ENCODE results near the gene PILRA. TPM values are rescaled to one million over a fixed set of nuclear protein-coding genes. Genes with fewer than 3 reads are reported as not detected.
"Not testable (repeated sequence)": the region's sequence is repeated elsewhere in the genome, so short reads cannot be mapped to it uniquely, and the experiment has no call there.

Gene PILRA
- total RNA-seq, 2 donors from 2014 or later = 3.7 to 6.5 TPM

DNA sequence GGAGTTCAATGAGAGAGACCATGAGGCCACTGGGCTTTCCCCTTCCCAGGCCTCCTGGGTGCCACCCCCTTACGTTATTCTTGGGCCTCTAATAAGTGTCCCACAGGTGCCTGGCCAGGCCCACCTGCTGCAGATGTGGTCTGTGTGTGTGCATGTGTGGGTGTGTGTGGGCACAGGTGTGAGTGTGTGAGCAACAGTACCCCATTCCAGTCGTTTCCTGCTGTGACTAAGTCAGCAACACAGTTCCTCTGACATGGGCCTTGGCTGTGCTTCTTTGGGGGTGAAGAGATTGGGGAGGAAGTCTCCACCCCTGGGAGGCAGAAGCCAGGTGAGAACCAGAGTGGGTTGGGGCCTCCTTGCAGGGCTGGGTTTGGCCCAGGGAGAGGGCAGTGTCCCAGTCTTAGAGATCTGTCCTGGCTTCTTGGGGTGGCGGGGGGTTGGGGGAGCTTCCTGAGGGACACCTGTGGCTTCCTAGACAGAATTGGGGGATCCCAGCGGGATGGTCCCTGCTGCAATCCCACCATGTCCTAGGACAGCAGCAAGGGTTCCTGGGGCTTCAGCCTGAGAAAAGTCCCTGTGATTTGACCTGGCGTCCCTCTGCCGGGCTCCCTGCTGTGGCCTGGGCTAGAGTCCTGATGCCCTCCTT lies 19.5 kb upstream of the PILRA start:
- DNase-seq (no peak), ATAC-seq (no peak)
- intact Hi-C loops (cut with DNase I) = no loop called here

DNA sequence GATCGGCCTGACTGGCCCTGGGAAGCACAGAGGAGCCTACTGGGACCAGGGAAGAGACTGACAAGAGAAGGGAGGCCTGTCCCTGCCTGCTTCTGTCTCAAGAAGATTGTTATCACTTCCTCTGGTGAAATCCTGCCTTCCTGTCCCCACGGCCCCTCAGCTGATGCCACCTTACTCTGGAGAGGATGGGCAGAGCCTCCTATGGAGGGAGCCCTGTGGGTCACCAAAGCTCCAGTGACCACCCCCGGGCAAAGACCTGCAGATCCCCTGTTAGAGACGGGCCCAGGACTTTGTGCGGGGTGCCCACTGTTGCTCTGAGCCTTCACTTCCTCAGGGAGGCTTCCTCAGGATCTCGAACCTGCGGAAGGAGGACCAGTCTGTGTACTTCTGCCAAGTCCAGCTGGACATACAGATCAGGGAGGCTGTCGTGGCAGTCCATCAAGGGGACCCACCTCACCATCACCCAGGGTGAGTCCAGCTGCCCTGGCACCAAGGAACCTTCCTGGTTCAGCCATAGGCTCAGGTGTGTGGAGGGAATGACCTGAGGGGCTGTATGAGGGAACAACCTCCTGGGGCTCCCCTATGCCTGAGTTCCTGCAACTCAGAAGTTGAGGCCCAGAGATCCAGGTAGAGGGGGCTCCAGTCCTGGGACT lies 16.7 kb upstream of the PILRA start:
- no peak for DNase-seq
- intact Hi-C loops (cut with DNase I) = no loop called here
- no peak for ATAC-seq

DNA sequence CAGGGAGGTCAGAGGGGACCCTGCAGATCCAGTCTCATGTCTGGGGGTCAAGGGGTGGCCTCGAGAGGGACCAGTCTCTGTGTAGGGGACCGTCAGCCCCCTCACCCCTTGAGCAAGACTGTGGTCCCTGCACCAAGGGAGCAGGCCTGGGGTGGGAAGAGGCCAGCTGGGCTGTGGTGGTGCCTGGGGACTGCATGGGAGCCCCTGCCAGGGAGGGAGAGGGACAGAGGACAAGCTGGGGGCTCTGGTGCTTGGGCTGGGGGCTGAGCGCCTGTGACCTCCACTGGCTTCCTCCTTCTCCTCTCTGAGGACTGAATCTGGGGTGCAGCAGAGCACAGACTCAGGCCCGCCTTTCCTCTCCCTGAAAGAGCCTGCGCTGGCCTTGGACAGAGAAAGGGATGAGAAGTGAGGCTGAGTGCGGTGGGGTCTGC lies 16.1 kb upstream of the PILRA start:
- intact Hi-C loops (cut with DNase I) = no loop called here
- DNase-seq = no peak
- ATAC-seq = no peak

DNA sequence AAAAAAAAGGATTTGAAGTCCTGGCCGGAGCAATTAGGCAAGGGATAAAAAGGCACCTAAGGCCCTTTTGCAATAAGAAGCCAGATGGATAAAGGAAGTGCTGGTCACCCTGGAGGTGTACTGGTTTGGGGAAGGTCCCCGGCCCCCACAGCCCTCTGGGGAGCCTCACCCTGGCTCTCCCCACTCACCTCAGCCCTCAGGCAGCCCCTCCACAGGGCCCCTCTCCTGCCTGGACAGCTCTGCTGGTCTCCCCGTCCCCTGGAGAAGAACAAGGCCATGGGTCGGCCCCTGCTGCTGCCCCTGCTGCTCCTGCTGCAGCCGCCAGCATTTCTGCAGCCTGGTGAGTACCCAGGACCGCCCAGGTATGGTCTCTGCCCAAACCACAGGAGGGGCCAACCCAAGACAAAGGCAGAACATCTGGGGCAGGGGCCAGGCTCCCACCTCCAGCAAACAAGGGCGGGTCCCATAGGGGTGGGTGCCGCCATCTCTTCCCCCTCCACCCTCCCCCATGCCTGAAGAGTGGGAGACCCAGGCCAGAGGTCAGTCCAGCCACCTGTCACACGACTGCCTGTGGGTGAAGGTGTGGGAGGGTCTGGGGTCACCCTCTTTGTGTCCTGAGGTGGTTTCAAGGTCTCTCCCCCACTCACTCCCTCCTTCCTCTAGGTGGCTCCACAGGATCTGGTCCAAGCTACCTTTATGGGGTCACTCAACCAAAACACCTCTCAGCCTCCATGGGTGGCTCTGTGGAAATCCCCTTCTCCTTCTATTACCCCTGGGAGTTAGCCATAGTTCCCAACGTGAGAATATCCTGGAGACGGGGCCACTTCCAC lies 15.0 kb upstream of the PILRA start, which contains the start of gene PILRB:
PILRB (plus strand) TSS at position 91 of the 830 bp plus-strand sequence; CDS start at position 277, 186 bp downstream.
- intact Hi-C loops (cut with DNase I) = no loop called here
- DNase-seq = no peak
- ATAC-seq = no peak

DNA sequence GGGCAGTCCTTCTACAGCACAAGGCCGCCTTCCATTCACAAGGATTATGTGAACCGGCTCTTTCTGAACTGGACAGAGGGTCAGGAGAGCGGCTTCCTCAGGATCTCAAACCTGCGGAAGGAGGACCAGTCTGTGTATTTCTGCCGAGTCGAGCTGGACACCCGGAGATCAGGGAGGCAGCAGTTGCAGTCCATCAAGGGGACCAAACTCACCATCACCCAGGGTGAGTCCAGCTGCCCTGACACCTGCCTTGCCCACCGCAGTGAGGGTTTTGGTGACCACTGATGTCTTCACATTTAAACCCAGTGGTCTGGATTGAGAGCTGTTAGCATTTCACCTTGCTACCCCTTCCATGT lies 14.5 kb upstream of the PILRA start:
- DNase-seq (no peak), ATAC-seq (no peak)
- intact Hi-C loops (cut with DNase I) = no loop called here

DNA sequence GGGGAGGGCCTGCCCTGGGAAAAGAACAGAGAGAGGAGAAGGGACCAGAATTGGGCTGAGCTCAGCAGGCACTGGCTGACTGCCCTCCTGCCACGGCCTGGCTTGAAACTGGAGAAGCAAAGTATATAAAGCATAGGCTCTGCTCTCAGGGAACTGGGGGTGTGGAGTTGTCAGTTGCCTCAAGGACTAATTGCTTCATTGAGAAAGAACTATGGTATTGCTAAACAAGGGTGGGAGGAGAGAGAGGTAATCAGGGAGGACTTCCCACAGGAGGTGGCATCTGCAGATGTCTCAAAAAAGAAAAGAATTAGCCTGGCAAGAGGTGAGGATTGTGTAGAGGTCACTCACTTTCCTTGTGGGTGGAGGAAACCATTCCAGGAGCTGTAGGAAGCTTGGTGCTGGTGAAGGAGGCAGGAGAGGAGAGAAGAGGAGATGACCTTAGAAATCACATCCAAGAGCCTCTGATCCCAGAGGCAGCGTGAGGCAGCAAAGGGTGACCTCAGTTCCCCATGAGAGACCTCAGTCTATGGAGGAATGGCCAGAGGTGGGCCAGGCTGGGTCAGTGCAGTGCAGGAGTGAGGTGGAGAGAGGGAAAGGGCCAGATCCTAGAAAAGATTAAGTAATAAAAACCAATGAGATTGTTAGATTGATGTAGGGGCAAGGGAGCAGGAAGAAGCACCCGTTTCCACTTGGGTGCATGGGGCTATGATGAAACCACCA lies 13.0 kb upstream of the PILRA start:
- intact Hi-C loops (cut with DNase I) = no loop called here
- ATAC-seq (no peak), DNase-seq (no peak)

DNA sequence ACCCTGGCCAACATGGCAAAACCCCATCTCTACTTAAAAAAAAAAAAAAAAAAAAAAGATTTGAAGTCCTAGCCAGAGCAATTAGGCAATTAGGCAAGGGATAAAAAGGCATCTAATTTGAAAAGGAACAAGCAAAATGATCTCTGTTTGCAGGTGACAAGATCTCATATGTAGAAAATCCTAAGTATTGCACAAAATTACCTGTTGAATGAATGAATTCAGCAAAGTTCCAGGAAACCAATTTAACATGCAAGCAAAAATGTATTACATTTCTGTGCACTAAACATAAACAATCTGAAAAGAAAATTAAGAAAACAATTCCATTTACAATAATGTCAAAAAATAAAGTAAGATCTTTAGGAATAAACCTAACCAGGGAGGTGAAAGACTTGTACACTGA lies 10.2 kb upstream of the PILRA start:
- intact Hi-C loops (cut with DNase I) = no loop called here
- DNase-seq (no peak), ATAC-seq (no peak)

DNA sequence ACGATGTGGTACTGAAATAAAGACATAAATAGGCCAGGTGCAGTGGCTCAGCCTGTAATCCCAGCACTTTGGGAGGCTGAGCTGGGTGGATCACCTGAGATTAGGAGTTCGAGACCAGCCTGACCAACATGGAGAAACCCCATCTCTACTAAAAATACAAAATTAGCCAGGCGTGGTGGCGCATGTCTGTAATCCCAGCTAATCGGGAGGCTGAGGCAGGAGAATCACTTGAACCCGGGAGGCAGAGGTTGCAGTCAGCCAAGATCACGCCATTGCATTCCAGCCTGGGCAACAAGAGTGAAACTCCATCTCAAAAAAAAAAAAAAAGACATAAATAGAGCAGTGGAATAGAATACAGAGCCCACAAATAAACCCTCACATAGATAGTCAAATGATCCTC lies 9.5 kb upstream of the PILRA start:
- ATAC-seq; DNase-seq; intact Hi-C loops (cut with DNase I): not testable (repeated sequence)

DNA sequence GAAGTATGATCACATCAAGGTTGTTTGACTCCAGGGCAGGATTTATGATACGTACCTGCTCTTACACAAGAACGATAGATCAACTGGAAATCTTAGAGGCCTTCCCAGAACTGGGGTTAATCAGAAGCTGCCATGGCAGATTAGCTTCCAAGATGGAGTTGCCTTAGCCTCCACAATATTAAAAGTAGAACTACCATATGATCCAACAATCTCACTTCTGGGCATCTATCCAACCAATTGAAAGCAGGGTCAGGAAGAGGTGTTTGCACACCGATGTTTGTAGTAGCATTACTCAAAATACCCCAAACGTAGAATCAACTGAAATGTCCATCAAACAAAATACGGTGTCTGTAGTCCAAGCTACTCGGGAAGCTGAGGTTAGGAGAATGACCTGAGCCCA lies 8.8 kb upstream of the PILRA start:
- no peak for ATAC-seq

DNA sequence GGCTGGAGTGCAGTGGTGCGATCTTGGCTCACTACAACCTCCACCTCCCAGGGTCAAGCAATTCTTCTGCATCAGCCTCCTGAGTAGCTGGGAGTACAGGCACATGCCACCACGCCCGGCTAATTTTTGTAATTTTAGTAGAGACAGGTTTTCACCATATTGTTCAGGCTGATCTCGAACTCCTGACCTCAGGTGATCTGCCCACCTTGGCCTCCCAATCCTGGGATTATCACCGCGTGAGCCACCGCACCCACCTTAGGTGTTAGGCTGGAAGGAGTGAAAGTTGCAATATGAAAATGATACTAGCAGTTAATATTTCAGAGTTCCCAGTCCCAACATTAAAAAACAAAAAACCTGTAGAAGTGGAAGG lies 7.3 kb upstream of the PILRA start:
- intact Hi-C loops (cut with DNase I); ATAC-seq; DNase-seq: not testable (repeated sequence)

More for the DNA sequence above, 8.8 kb upstream of the PILRA start:
- no peak for DNase-seq
- intact Hi-C loops (cut with DNase I) = no loop called here

DNA sequence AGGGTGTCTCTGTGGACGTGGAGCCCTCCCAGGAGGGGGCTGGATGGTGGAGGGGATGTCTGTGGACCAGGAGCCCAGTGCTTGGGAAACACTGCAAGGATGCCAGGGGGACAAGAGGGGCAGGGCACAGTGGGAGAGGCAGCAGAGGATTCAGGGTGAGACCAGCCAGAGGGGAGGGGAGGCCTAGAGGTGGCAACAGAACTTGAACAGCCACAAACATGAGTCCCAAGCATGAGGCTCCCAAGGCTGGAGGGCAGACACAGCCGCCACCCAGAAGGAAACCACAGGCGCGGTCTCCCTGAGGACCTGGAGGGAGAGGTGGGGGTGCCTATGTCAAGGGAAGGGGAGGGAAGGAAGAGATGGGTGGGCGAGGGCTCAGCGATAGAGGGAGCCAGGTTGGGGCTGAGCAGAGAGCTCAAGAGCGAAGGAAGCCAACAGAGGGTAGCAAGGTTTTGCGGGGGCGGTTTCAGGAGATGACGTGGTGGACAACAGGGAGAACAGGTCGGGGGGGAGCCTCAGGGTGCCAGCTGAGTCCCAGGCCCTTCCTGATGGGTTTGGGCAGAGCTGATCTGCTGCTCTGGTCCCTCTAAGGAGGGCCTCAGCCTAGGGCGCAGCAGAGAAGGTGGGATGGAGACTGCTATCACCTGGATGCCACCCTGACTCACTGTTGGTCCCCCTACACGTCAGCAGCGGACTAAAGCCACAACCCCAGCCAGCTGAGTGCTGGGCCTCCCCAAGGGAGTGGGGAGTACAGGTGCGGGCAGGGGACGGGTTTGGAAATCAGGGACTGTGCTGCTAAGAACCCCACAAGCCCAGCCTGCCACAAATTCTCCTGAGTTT lies 6.7 kb upstream of the PILRA start:
- intact Hi-C loops (cut with DNase I) = no loop called here
- ATAC-seq (no peak), DNase-seq (no peak)

DNA sequence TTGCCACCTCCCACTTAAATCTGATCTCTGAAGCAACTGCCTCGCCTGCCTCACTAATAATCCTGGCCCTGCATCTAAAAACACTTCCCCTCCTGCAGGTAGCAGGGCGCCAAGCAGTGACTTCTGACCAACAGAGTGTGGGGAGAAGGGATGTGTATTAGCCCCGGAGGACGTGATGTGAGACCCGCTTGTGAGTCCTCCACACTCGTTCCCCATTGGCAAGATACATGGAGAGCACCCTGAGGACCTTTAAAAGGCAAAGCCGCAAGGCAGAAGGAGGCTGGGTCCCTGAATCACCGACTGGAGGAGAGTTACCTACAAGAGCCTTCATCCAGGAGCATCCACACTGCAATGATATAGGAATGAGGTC lies 6.1 kb upstream of the PILRA start:
- no peak for DNase-seq
- ATAC-seq = no peak
- intact Hi-C loops (cut with DNase I) = no loop called here

DNA sequence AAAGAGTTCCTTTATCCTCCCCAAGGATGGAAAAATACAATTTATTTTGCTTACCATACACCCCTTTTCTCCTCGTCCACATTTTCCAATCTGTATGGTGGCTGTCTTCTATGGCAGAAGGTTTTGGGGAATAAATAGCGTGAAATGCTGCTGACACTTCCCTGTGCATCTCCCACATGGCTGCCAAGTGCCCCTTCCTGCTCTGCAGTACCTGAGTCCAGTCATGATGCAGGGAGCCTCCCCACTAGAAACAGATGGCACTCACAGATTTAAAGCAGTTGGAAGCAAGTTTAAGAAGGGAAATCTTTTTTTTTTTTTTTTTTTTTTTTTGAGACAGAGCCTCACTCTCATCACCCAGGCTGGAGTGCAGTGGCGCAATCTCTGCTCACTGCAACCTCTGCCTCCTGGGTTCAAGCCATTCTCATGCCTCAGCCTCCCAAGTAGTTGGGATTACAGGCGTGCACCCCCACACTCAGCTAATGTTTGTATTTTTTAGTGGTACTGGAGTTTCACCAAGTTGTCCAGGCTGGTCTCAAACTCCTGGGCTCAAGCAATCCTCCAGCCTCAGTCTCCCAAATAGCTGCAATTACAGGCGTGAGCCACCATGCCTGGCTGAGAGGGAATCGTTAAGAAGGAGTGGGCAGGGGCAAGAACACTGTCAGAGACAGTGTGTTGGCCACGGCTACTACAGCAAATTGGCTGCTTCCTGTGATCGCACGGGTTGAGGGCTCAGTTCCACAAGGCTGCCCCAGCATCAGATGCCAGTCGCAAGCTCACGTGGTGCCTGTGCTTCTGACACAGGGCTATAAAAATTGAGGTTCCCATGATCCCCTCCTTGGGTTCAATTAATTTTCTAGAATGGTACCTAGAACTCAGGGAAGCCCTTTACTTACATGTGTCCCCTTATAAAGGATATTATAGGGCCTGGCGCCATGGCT lies 5.3 kb upstream of the PILRA start:
- intact Hi-C loops (cut with DNase I) = no loop called here
- no peak for ATAC-seq

DNA sequence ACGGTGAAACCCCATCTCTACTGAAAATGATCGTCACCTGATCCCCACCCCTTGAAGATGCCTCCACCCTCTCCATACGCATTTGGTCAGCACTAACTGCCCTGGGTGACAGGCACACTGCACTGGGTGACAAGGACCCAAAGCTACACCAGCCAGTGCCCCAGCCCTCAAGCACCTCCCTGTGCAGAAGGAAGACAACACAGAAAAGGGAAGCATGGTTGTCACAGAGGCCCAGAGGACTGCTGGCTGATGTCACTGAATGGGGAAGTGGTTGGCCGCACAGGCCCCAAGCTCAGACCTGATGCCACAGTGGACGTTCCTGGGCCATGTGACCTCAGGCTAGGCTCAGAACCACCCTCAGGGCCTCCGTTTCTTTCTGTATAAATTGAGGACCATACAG lies 4.2 kb upstream of the PILRA start:
- DNase-seq (peak; percentile 53), ATAC-seq (peak; percentile 52 to 64)
- intact Hi-C loops (cut with DNase I) = no loop called here

More for the DNA sequence above, 5.3 kb upstream of the PILRA start:
- no peak for DNase-seq

DNA sequence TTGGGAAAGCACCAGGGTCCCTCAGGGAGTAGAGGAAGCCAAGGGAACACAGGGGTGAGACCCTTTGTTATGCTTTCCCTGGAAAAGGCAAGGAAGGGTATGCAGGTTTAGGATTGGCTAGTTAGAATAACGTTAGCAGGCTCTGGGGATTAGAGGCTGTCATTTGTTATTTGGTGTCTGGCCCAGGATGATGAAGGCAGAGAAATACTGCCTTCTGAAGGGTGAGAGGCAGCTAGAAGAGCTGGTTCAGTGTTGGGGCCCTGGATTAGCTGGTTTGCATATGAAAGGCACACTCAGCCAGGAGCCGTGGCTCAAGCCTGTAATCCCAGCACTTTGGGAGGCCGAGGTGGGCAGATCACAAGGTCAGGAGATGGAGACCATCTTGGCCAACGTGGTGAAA lies 3.0 kb upstream of the PILRA start:
- no peak for DNase-seq

DNA sequence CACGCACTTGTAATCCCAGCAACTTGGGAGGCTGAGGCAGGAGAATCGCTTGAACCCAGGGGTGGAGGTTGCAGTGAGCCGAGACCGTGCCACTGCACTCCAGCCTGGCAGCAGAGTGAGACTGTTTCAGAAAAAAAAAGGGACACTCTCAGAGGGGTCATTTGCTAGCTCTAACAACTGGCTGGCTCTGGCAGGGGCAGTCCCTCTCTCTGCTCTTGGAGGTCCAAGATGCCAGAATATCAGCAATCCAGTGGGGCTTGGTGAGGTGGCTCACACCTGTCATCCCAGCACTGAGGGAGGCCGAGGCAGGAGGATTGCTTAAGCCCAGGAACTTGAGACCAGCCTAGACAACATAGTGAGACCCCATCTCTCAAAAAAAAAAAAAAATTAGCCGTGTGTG lies 2.5 kb upstream of the PILRA start:
- no peak for ATAC-seq
- no peak for DNase-seq
- intact Hi-C loops (cut with DNase I) = no loop called here

More for the DNA sequence above, 3.0 kb upstream of the PILRA start:
- no peak for ATAC-seq
- intact Hi-C loops (cut with DNase I) = no loop called here

DNA sequence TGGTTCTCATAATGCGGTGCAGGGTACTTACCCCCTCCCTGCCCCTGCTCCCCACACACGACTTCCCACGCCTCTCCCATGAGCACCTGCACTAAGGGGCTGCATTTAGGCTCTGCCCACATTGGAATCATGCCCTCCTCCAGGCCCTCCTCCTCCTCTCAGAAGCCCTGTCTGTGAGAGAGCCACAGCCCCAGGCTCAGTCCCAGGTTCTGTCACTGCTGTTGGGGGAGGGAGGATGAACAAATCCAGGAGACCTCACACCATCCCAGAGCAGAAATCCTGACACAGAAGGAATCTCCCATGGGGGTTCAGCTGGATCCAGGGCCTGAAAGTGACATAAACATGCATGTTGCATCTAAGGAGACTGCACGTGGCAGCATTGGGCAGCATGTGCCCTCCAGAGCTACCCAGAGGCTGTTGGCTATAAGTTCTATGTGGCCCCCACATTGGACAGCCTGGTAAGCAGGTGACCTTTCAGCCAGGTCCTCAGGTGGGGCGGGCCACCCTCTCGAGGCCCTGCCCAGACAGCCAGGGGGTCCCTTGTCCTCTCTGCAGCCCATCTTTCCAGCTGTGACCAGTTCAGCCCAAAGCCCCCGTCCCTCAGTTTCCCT lies 1.6 kb upstream of the PILRA start:
- no peak for ATAC-seq
- no peak for DNase-seq
- intact Hi-C loops (cut with DNase I) = no loop called here

Data from left cardiac atrium (tissue), 4 donors.